Measurements from ENCODE around the gene OBP2A.
"Not testable (repeated sequence)": the region's sequence is repeated elsewhere in the genome, so short reads cannot be mapped to it uniquely, and the experiment has no call there.

The OBP2A gene

GRCh38 chr9:135536216-135536615 lies 9.7 kb upstream of the OBP2A start:
- Histone ChIP-seq H3K27ac (ENCODE audit: low read depth, low read length) (no peak overlapping the region), H3K36me3 (ENCODE audit: control insufficient read depth, insufficient read depth, low read length) (no peaks in the 10 kb centered on the region)
- DNase-seq: no peak

GRCh38 chr9:135543262-135543894 lies 2.5 kb upstream of the OBP2A start:
- H3K23ac ChIP-seq (ENCODE audit: low read length); H3K4me2 ChIP-seq (ENCODE audit: low read length); H3K36me3 ChIP-seq (ENCODE audit: control insufficient read depth, insufficient read depth, low read length); H4K8ac ChIP-seq (ENCODE audit: low read depth, low read length); H3K79me1 ChIP-seq (ENCODE audit: low read length); H3K56ac ChIP-seq (ENCODE audit: low read length); H3K4ac ChIP-seq (ENCODE audit: low read depth, low read length); H3K27me3 ChIP-seq (ENCODE audit: insufficient read depth, low read length, poor library complexity); DNase-seq; H3K9ac ChIP-seq (ENCODE audit: low read length); H2BK5ac ChIP-seq (ENCODE audit: low read length); H4K5ac ChIP-seq (ENCODE audit: low read length); H2BK120ac ChIP-seq (ENCODE audit: low read depth, low read length); H2BK15ac ChIP-seq (replicated peaks; ENCODE audit: low read depth); H2AK5ac ChIP-seq (ENCODE audit: low read length); H3K18ac ChIP-seq (ENCODE audit: low read length); H3K4me1 ChIP-seq (ENCODE audit: control insufficient read depth, low read depth, low read length); H3K4me3 ChIP-seq (ENCODE audit: low read length); H3K79me2 ChIP-seq (ENCODE audit: control insufficient read depth, insufficient read depth, low read length); H3K27ac ChIP-seq (ENCODE audit: low read depth, low read length): not testable (repeated sequence)
- no CpG with 5 or more reads among the region's 8 CpGs for WGBS (ENCODE audit: extremely low coverage, insufficient coverage, low lambda C conversion rate)

More at GRCh38 chr9:135536216-135536615, 9.7 kb upstream of the OBP2A start:
- Histone ChIP-seq H2BK15ac (replicated peaks; ENCODE audit: low read depth) (no peak overlapping the region), H3K79me2 (ENCODE audit: control insufficient read depth, insufficient read depth, low read length) (no peaks in the 10 kb centered on the region), H3K23ac (ENCODE audit: low read length) (no peak overlapping the region), H2AK5ac (ENCODE audit: low read length) (no peak overlapping the region), H3K4me2 (ENCODE audit: low read length) (no peak overlapping the region), H2BK5ac (ENCODE audit: low read length) (no peak overlapping the region), H3K4me1 (ENCODE audit: control insufficient read depth, low read depth, low read length) (no peaks in the 10 kb centered on the region), H4K5ac (ENCODE audit: low read length) (no peak overlapping the region), H2BK120ac (ENCODE audit: low read depth, low read length) (no peak overlapping the region), H3K27me3 (ENCODE audit: insufficient read depth, low read length, poor library complexity) (no peaks in the 10 kb centered on the region), H3K79me1 (ENCODE audit: low read length) (no peaks in the 10 kb centered on the region), H3K18ac (ENCODE audit: low read length) (no peak overlapping the region), H4K8ac (ENCODE audit: low read depth, low read length) (no peak overlapping the region), H3K56ac (ENCODE audit: low read length) (no peak overlapping the region), H3K4ac (ENCODE audit: low read depth, low read length) (no peak overlapping the region), H3K4me3 (ENCODE audit: low read length) (no peak overlapping the region), H3K9ac (ENCODE audit: low read length) (no peak overlapping the region)
- WGBS (ENCODE audit: extremely low coverage, insufficient coverage, low lambda C conversion rate): no CpG with 5 or more reads among the region's 8 CpGs

- WGBS (ENCODE audit: extremely low coverage, insufficient coverage, low lambda C conversion rate): no CpG with 5 or more reads among the region's 18 CpGs
Measured at GRCh38 chr9:135544981-135545635, 818 bp upstream of the OBP2A start.

GRCh38 chr9:135546792-135547617 lies 1.1 kb downstream of the OBP2A start:
- H3K23ac ChIP-seq (ENCODE audit: low read length); H4K5ac ChIP-seq (ENCODE audit: low read length); H2BK15ac ChIP-seq (replicated peaks; ENCODE audit: low read depth); H3K9ac ChIP-seq (ENCODE audit: low read length); H3K4me2 ChIP-seq (ENCODE audit: low read length); H3K4ac ChIP-seq (ENCODE audit: low read depth, low read length); H3K4me1 ChIP-seq (ENCODE audit: control insufficient read depth, low read depth, low read length); H4K8ac ChIP-seq (ENCODE audit: low read depth, low read length); H2BK5ac ChIP-seq (ENCODE audit: low read length); H3K4me3 ChIP-seq (ENCODE audit: low read length); H3K27me3 ChIP-seq (ENCODE audit: insufficient read depth, low read length, poor library complexity); H3K27ac ChIP-seq (ENCODE audit: low read depth, low read length); H3K18ac ChIP-seq (ENCODE audit: low read length); H3K79me1 ChIP-seq (ENCODE audit: low read length); DNase-seq; H2AK5ac ChIP-seq (ENCODE audit: low read length); H2BK120ac ChIP-seq (ENCODE audit: low read depth, low read length); H3K56ac ChIP-seq (ENCODE audit: low read length); H3K36me3 ChIP-seq (ENCODE audit: control insufficient read depth, insufficient read depth, low read length); H3K79me2 ChIP-seq (ENCODE audit: control insufficient read depth, insufficient read depth, low read length): not testable (repeated sequence)
- WGBS (ENCODE audit: extremely low coverage, insufficient coverage, low lambda C conversion rate): no CpG with 5 or more reads among the region's 21 CpGs

More at GRCh38 chr9:135544981-135545635, 818 bp upstream of the OBP2A start:
- H2BK15ac ChIP-seq (replicated peaks; ENCODE audit: low read depth): no peak overlapping the region
- H3K27me3 ChIP-seq (ENCODE audit: insufficient read depth, low read length, poor library complexity): no peaks in the 10 kb centered on the region
- no peak overlapping the region for H2AK5ac ChIP-seq (ENCODE audit: low read length)
- H3K4ac ChIP-seq (ENCODE audit: low read depth, low read length): no peak overlapping the region
- H3K4me3 ChIP-seq (ENCODE audit: low read length): no peak overlapping the region
- H3K4me1 ChIP-seq (ENCODE audit: control insufficient read depth, low read depth, low read length): no peaks in the 10 kb centered on the region
- no peak overlapping the region for H3K9ac ChIP-seq (ENCODE audit: low read length)
- H3K18ac ChIP-seq (ENCODE audit: low read length): no peak overlapping the region
- no peak overlapping the region for H2BK5ac ChIP-seq (ENCODE audit: low read length)
- no peaks in the 10 kb centered on the region for H3K79me1 ChIP-seq (ENCODE audit: low read length)
- no peak for DNase-seq
- no peak overlapping the region for H3K4me2 ChIP-seq (ENCODE audit: low read length)
- no peaks in the 10 kb centered on the region for H3K79me2 ChIP-seq (ENCODE audit: control insufficient read depth, insufficient read depth, low read length)
- H4K8ac ChIP-seq (ENCODE audit: low read depth, low read length): no peak overlapping the region
- H3K56ac ChIP-seq (ENCODE audit: low read length): no peak overlapping the region
- H4K5ac ChIP-seq (ENCODE audit: low read length): no peak overlapping the region
- H3K36me3 ChIP-seq (ENCODE audit: control insufficient read depth, insufficient read depth, low read length): no peaks in the 10 kb centered on the region
- H2BK120ac ChIP-seq (ENCODE audit: low read depth, low read length): no peak overlapping the region
- H3K27ac ChIP-seq (ENCODE audit: low read depth, low read length): no peak overlapping the region
- no peak overlapping the region for H3K23ac ChIP-seq (ENCODE audit: low read length)

GRCh38 chr9:135547756-135548736 lies 2.1 kb downstream of the OBP2A start:
- no peak overlapping the region for H3K4me2 ChIP-seq (ENCODE audit: low read length)
- no peak overlapping the region for H3K4ac ChIP-seq (ENCODE audit: low read depth, low read length)
- H3K23ac ChIP-seq (ENCODE audit: low read length): no peak overlapping the region
- H3K27me3 ChIP-seq (ENCODE audit: insufficient read depth, low read length, poor library complexity): no peaks in the 10 kb centered on the region
- no peak overlapping the region for H4K5ac ChIP-seq (ENCODE audit: low read length)
- H3K27ac ChIP-seq (ENCODE audit: low read depth, low read length): no peak overlapping the region
- H3K4me3 ChIP-seq (ENCODE audit: low read length): no peak overlapping the region
- no peak overlapping the region for H4K8ac ChIP-seq (ENCODE audit: low read depth, low read length)
- no peak overlapping the region for H3K56ac ChIP-seq (ENCODE audit: low read length)
- no peaks in the 10 kb centered on the region for H3K36me3 ChIP-seq (ENCODE audit: control insufficient read depth, insufficient read depth, low read length)
- no peak for DNase-seq
- no peaks in the 10 kb centered on the region for H3K79me1 ChIP-seq (ENCODE audit: low read length)
- H2AK5ac ChIP-seq (ENCODE audit: low read length): no peak overlapping the region
- H3K9ac ChIP-seq (ENCODE audit: low read length): no peak overlapping the region
- no CpG with 5 or more reads among the region's 28 CpGs for WGBS (ENCODE audit: extremely low coverage, insufficient coverage, low lambda C conversion rate)
- no peaks in the 10 kb centered on the region for H3K79me2 ChIP-seq (ENCODE audit: control insufficient read depth, insufficient read depth, low read length)
- no peak overlapping the region for H3K18ac ChIP-seq (ENCODE audit: low read length)
- no peak overlapping the region for H2BK15ac ChIP-seq (replicated peaks; ENCODE audit: low read depth)
- no peaks in the 10 kb centered on the region for H3K4me1 ChIP-seq (ENCODE audit: control insufficient read depth, low read depth, low read length)
- no peak overlapping the region for H2BK5ac ChIP-seq (ENCODE audit: low read length)
- no peak overlapping the region for H2BK120ac ChIP-seq (ENCODE audit: low read depth, low read length)
